HG02870 (cell line): ENCODE data around the gene PLEKHA7.

ENCODE experiments used
- ATAC-seq: cut with Tn5 transposase; IDR thresholded peaks from one replicate; pipeline ENCODE4 v1.9.1; 2021; ENCODE audit warnings: mild to moderate bottlenecking, moderate library complexity; ENCODE audit not compliant: unreplicated experiment

The PLEKHA7 gene

GRCh38 chr11:16780698-16781550 lies 233.3 kb downstream of the PLEKHA7 start:
- no peak for ATAC-seq

GRCh38 chr11:16780146-16780545 lies 234.1 kb downstream of the PLEKHA7 start:
- ATAC-seq: no peak

- peak; percentile 58 for ATAC-seq
Observed at GRCh38 chr11:16779436-16779835, 234.8 kb downstream of the PLEKHA7 start.

- ATAC-seq: no peak
Observed at GRCh38 chr11:16778876-16779275, 235.3 kb downstream of the PLEKHA7 start.

DNA sequence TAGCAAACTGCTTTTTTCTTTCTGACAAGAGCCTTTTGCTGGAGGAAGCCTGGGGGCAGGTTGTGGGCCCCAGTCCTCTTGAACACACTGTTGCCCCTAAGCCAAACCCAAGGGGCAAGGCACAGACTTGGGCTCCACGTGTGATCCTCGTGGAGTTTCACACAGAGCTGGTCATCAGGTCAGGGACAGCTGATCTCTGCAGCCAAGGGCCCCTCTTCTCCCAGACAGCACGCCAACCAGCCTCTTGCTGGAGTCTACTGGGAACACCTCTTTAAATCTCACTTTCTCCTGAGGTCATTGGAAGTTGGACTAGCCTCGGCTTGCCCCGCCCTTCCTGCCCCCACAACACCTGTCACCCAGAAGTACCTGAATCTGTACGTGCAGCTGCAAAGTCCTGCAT lies 235.9 kb downstream of the PLEKHA7 start:
- ATAC-seq: no peak

GRCh38 chr11:16777613-16777975 lies 236.6 kb downstream of the PLEKHA7 start:
- ATAC-seq: no peak

GRCh38 chr11:16776711-16777612 lies 237.3 kb downstream of the PLEKHA7 start:
- ATAC-seq: no peak

- no peak for ATAC-seq
Observed at GRCh38 chr11:16775614-16776283, 238.5 kb downstream of the PLEKHA7 start.

GRCh38 chr11:16774936-16775613 lies 239.1 kb downstream of the PLEKHA7 start:
- ATAC-seq: no peak

DNA sequence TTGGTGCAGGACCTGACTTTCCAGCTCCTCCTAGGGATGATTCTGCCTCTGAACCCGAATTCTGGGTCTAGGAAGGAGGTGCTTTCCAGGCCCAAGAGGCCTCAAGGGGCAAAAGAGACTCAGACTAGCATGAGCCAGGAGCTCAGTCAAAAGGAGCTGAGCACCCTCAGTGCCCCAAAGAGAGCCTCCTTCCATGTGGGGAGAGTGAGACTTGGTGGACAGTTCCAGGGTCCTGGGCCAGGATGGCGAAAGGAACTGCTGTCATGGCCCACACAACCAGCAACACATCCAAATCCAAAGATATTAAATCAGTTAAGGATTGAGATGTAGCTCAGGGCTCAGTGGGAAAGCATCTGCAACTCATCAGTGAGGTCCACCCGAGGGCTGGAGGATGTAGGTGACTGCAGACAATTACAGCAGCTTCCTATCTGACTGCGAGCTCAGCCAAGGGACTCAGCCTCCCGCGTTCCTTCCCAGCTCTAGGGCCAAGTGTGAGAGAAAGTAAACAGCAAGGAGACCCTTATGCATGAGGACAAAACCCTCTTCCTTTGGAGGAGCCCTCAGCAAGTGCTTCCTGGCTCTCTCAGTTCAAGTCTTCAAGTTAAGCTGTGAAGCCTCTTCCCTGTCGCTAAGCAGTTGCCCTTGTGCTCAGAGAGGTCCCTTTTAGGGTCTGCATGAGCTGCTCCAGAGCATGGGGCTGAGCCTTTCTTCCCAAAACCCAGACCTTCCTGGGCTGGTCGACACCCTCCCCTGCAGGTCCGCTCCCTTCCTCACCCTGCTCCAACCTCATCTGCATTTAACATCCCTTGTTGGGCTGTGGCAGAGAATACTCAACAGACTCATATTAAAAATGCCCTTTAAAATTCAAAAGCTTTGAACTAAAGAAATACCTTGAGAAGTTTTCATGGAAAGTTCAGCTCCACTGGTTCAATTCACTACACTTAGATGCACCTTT lies 240.0 kb downstream of the PLEKHA7 start:
- ATAC-seq: no peak

DNA sequence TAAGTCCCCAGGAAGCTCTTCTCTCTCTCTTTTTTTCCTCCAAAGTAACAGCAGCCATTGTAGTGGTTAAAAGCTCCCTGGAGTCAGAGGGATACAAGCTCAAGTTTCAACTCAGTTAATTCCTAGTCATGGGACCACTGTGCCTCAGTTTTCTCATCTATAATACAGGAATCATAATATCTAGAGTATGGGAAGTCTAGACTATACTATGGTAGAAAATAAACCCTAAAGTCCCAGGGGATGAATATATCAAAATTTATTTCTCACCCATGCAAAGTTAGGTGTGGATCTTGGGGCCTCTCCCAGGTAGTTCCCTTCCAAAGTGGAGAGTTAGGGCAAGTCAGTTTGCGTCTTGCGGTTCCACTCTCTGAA lies 242.1 kb downstream of the PLEKHA7 start:
- no peak for ATAC-seq

DNA sequence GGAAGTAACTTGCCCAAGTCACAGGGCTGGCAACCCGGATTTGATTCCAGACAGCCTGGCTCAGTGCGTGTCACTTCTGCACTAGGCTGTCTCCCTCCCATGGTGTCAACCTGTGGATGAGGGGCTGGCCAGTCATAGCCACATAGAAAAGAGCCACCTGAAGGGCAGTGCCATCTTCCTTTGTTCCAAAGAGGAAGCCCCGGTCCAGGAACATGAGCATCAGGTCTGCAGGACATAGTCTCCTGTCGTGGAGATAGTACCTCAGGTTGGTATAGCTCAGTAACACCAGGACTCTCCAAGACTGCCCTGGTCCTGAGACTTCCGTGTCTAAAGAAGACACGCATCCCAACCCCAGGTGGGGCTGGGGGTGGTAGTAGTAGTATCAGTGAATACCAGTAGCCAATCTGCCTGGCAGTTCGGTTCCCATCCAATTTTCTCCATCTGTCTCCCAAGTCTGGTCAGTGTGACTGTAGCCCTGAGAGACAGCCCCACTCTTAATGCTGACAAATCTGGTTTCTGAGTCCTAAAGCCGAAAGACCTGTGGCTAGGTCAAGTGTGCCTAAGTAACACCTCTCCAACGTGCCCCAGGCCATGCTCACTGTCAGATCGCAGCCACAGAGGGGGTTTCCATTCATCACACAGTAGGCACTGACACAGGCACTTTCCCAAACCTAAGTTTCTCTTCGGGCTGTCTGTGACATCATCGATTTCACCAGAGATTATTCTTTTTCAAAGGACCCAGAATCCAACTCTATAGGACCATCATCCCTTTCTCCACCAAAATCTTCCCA lies 242.7 kb downstream of the PLEKHA7 start:
- no peak for ATAC-seq

- no peak for ATAC-seq
Observed at GRCh38 chr11:16770016-16770415, 244.2 kb downstream of the PLEKHA7 start.

DNA sequence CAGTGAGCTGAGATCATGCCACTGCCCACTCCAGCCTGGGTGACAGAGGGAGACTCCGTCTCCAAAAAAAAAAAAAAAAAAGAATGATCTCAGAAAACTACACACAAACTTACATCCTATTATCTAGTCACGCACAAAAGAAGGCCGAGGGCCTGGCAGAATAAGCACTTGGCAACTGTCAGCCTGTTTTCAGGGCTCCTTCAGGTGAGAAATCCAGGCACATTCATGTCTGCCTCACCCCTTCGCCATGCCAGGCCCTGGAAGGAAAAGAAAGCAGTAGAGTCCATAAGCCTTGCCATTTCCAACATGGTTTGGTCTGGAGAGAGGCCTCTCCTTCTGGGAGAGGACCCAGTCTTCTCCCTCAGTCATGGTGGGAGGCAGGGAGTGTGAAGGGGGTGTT lies 244.8 kb downstream of the PLEKHA7 start:
- ATAC-seq: no peak

GRCh38 chr11:16767957-16768356 lies 246.3 kb downstream of the PLEKHA7 start:
- no peak for ATAC-seq

- no peak for ATAC-seq
Observed at GRCh38 chr11:16767137-16767536, 247.1 kb downstream of the PLEKHA7 start.

GRCh38 chr11:16764888-16765287 lies 249.3 kb downstream of the PLEKHA7 start:
- no peak for ATAC-seq

GRCh38 chr11:16763746-16764145 lies 250.5 kb downstream of the PLEKHA7 start:
- no peak for ATAC-seq
